B cell (primary cell): ENCODE measurements around the gene HOXB3. TPM values are rescaled to one million over a fixed set of nuclear protein-coding genes. Genes with fewer than 3 reads are reported as not detected.

Source experiments
- ATAC-seq: fragments of 200-7000 bp; cut with Tn5 transposase; one replicate; pipeline ENCODE4 v1.10.0; 2021; ENCODE audit warnings: low read depth, mild to moderate bottlenecking, moderate number of reproducible peaks, moderate library complexity
- CTCF ChIA-PET: fragments of 350-600 bp; sonication (Branson Sonifier 250); formaldehyde crosslinking; loops from one replicate; lab custom pipeline; 2021; ENCODE audit warnings: antibody characterized with exemption, inconsistent platforms; lab: Charles Lee
- POLR2A ChIA-PET: fragments of 350-600 bp; sonication (Branson Sonifier 250); formaldehyde crosslinking; loops from one replicate; lab custom pipeline; 2021; ENCODE audit warnings: antibody characterized with exemption; lab: Charles Lee
- DNase-seq: peaks from one replicate; pipeline ENCODE4 v3.0.0; 2013
- H2AFZ ChIP-seq: 2 replicates; pipeline ENCODE4 v1.6.1; 2012; ENCODE audit warnings: mild to moderate bottlenecking, low read depth, low read length; ENCODE audit not compliant: insufficient read depth, poor library complexity, severe bottlenecking
- H3K27ac ChIP-seq, 2 donors: 1 replicate in 1 of 2; 2 replicates in 1 of 2; pipeline ENCODE4 v1.5.1; 2012 to 2013; ENCODE audit warnings: low read length in 2 of 2, mild to moderate bottlenecking in 2 of 2, moderate library complexity in 1 of 2
- H3K27me3 ChIP-seq, 4 experiments: fragments of 200-600 bp in 1 of 4; sonication (generic) in 1 of 4; replicated peaks in 1 of 4; 1 replicate in 2 of 4; 2 replicates in 2 of 4; pipeline versions ENCODE4 v1.6.1 to v1.7.0; 2013 to 2016; ENCODE audit warnings: low read length in 3 of 4, mild to moderate bottlenecking in 2 of 4, mixed read lengths in 1 of 4, moderate library complexity in 1 of 4; ENCODE audit not compliant: insufficient read depth in 4 of 4, control insufficient read depth in 3 of 4; ENCODE audit errors: control extremely low read depth in 1 of 4
- H3K36me3 ChIP-seq, 2 experiments: replicated peaks in 1 of 2; 1 replicate in 1 of 2; 2 replicates in 1 of 2; pipeline versions ENCODE4 v1.6.1 to v1.7.1; 2013; ENCODE audit warnings: low read length in 1 of 2; ENCODE audit not compliant: insufficient read depth in 2 of 2, control insufficient read depth in 1 of 2; ENCODE audit errors: control extremely low read depth in 1 of 2, extremely low read depth in 1 of 2
- H3K4me1 ChIP-seq, 2 donors: fragments of 200-600 bp in 1 of 2; sonication (generic) in 1 of 2; 1 replicate in 1 of 2; 2 replicates in 1 of 2; pipeline versions ENCODE4 v1.5.1 to v1.6.1; 2013 to 2017; ENCODE audit warnings: low read length in 2 of 2; ENCODE audit not compliant: control insufficient read depth in 2 of 2, insufficient read depth in 2 of 2
- H3K4me2 ChIP-seq: replicated peaks from 2 replicates; pipeline ENCODE3; 2012; ENCODE audit warnings: mild to moderate bottlenecking, low read depth, low read length; ENCODE audit not compliant: poor library complexity, severe bottlenecking
- H3K4me3 ChIP-seq, 5 experiments: fragments of 200-600 bp in 1 of 5; sonication (generic) in 1 of 5; 1 replicate in 3 of 5; 2 replicates in 2 of 5; pipeline versions ENCODE4 v1.5.1 to v1.7.0; 2011 to 2016; ENCODE audit warnings: low read length in 4 of 5, mild to moderate bottlenecking in 4 of 5, low read depth in 2 of 5, control low read depth in 1 of 5, moderate library complexity in 1 of 5; ENCODE audit not compliant: insufficient read depth in 1 of 5; ENCODE audit errors: control extremely low read depth in 1 of 5, extremely low read depth in 1 of 5
- H3K79me2 ChIP-seq: fragments of 200-600 bp; sonication (generic); one replicate; pipeline ENCODE4 v1.6.0; 2016; ENCODE audit warnings: low read length; ENCODE audit not compliant: control insufficient read depth, insufficient read depth
- H3K9ac ChIP-seq: fragments of 200-600 bp; sonication (generic); 2 replicates; pipeline ENCODE4 v1.6.1; 2017; ENCODE audit warnings: mild to moderate bottlenecking, low read length, moderate library complexity
- H3K9me3 ChIP-seq, 3 donors: one replicate each; pipeline versions ENCODE4 v1.6.1 to v1.7.1; 2013; ENCODE audit warnings: low read length in 2 of 3; ENCODE audit not compliant: control insufficient read depth in 2 of 3, insufficient read depth in 1 of 3; ENCODE audit errors: control extremely low read depth in 1 of 3
- H4K20me1 ChIP-seq: 2 replicates; pipeline ENCODE4 v1.6.0; 2012; ENCODE audit warnings: mild to moderate bottlenecking, low read length; ENCODE audit not compliant: insufficient read depth, control insufficient read depth, poor library complexity, severe bottlenecking
- H3K27ac Mint-ChIP-seq: one replicate; pipeline ENCODE4 v1.8.0; 2021; ENCODE audit warnings: mixed read lengths
- H3K27me3 Mint-ChIP-seq: one replicate; pipeline ENCODE4 v1.8.0; 2021; ENCODE audit warnings: mixed read lengths
- H3K4me1 Mint-ChIP-seq: one replicate; pipeline ENCODE4 v1.8.0; 2021; ENCODE audit warnings: mixed read lengths
- H3K4me3 Mint-ChIP-seq: one replicate; pipeline ENCODE4 v1.8.0; 2021; ENCODE audit warnings: mixed read lengths
- H3K9me3 Mint-ChIP-seq: one replicate; pipeline ENCODE4 v1.8.0; 2022; ENCODE audit warnings: mixed read lengths; ENCODE audit not compliant: insufficient read depth
- EZH2 ChIP-seq: IDR thresholded peaks from 2 replicates; pipeline ENCODE4 v1.6.1; 2012; ENCODE audit warnings: borderline replicate concordance, low read depth, mild to moderate bottlenecking, moderate library complexity, low read length; ENCODE audit not compliant: insufficient read depth, poor library complexity, severe bottlenecking
- WGBS: methylation state at CpG from one replicate; pipeline ENCODE4 v1.1.5; 2013; ENCODE audit warnings: missing lambda C conversion rate; ENCODE audit not compliant: insufficient coverage; 5-methylcytosine and 5-hydroxymethylcytosine counted together
- intact Hi-C: fragments of 100-400 bp; cut with micrococcal nuclease; formaldehyde crosslinking; loops from one replicate; pipeline ENCODE4 v1.10.0; 2022
- polyA plus RNA-seq: library from polyadenylated mRNA; depleted of rRNA; stranded (reverse); fragments of >200 nt; gene quantifications from 2 replicates; pipeline ENCODE4 v1.2.3, GENCODE V29; 2012
- total RNA-seq, 2 donors: library from RNA; stranded (reverse); fragments of 120-200 nt in 1 of 2; gene quantifications; 1 replicate in 1 of 2; 2 replicates in 1 of 2; pipeline versions ENCODE4 v1.2.3 to v1.2.4, GENCODE V29; 2013 to 2022
- TF ChIP-seq, protein P1 (sequence below): fragments of 200-600 bp; IDR thresholded peaks from one replicate; pipeline ENCODE4 v1.8.0; 2022; ENCODE audit warnings: antibody characterized with exemption, mild to moderate bottlenecking

Gene HOXB3
- total and polyA plus RNA-seq, 2 donors (not counting 1 experiment from before 2014, with no cell fraction given): 3.0 to 4.0 TPM

GRCh38 chr17:48519427-48519826, 70.6 kb downstream of the HOXB3 start:
- CTCF ChIA-PET: no interaction called here
- H4K20me1 ChIP-seq: no peaks in the 10 kb centered on the region
- H3K4me1 ChIP-seq: peaks cover 3 to 6% of the 10 kb centered on the region in 2 donors
- TF ChIP-seq, protein P1, sequence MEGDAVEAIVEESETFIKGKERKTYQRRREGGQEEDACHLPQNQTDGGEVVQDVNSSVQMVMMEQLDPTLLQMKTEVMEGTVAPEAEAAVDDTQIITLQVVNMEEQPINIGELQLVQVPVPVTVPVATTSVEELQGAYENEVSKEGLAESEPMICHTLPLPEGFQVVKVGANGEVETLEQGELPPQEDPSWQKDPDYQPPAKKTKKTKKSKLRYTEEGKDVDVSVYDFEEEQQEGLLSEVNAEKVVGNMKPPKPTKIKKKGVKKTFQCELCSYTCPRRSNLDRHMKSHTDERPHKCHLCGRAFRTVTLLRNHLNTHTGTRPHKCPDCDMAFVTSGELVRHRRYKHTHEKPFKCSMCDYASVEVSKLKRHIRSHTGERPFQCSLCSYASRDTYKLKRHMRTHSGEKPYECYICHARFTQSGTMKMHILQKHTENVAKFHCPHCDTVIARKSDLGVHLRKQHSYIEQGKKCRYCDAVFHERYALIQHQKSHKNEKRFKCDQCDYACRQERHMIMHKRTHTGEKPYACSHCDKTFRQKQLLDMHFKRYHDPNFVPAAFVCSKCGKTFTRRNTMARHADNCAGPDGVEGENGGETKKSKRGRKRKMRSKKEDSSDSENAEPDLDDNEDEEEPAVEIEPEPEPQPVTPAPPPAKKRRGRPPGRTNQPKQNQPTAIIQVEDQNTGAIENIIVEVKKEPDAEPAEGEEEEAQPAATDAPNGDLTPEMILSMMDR: no peak
- H2AFZ ChIP-seq: no peak overlapping the region
- H3K79me2 ChIP-seq: no peaks in the 10 kb centered on the region
- peaks cover 0 to 24% (median 14%) of the 10 kb centered on the region in 4 experiments for H3K27me3 ChIP-seq
- DNase-seq (no peak), ATAC-seq (no peak)
- Mint-ChIP-seq H3K4me3 (no peak overlapping the region), H3K27me3 (peaks cover 63% of the 10 kb centered on the region), H3K9me3 (no peaks in the 10 kb centered on the region), H3K4me1 (peaks cover 6% of the 10 kb centered on the region), H3K27ac (no peak overlapping the region)
- H3K9me3 ChIP-seq: no peaks in the 10 kb centered on the region
- no peak overlapping the region for H3K9ac ChIP-seq
- POLR2A ChIA-PET: no interaction called here
- H3K4me3 ChIP-seq: no peak overlapping the region
- H3K36me3 ChIP-seq: no peaks in the 10 kb centered on the region
- H3K4me2 ChIP-seq: no peak overlapping the region
- H3K27ac ChIP-seq: no peak overlapping the region
- WGBS: 91% methylated on average over 4 of the region's 5 CpGs
- intact Hi-C loops: no loop called here

GRCh38 chr17:48517478-48517877, 72.6 kb downstream of the HOXB3 start:
- CTCF ChIA-PET: no interaction called here
- TF ChIP-seq, protein P1: no peak
- TF ChIP-seq EZH2: no peak
- 7% methylated on average over 2 of the region's 3 CpGs for WGBS
- H3K4me1 ChIP-seq: peaks cover 3 to 17% of the 10 kb centered on the region in 2 donors
- no peaks in the 10 kb centered on the region for H3K36me3 ChIP-seq
- H3K79me2 ChIP-seq: no peaks in the 10 kb centered on the region
- no peak overlapping the region for H3K4me3 Mint-ChIP-seq
- peaks cover 0 to 24% (median 5%) of the 10 kb centered on the region in 4 experiments for H3K27me3 ChIP-seq
- peaks cover 23% of the 10 kb centered on the region for H3K4me1 Mint-ChIP-seq
- H2AFZ ChIP-seq: no peak overlapping the region
- H3K27ac ChIP-seq: no peak overlapping the region
- H3K9me3 Mint-ChIP-seq: no peaks in the 10 kb centered on the region
- no peaks in the 10 kb centered on the region for H4K20me1 ChIP-seq
- H3K4me3 ChIP-seq: no peak overlapping the region
- POLR2A ChIA-PET: no interaction called here
- no peak overlapping the region for H3K4me2 ChIP-seq
- H3K9ac ChIP-seq: no peak overlapping the region
- intact Hi-C loops: no loop called here
- H3K27me3 Mint-ChIP-seq: peaks cover 49% of the 10 kb centered on the region
- ATAC-seq: no peak
- no peak overlapping the region for H3K27ac Mint-ChIP-seq
- DNase-seq: peak; percentile 21
- H3K9me3 ChIP-seq: no peaks in the 10 kb centered on the region
